Neural progenitor cell (in vitro differentiated cells): Measurements from ENCODE around the gene FRMD8.

Experiments
- EZH2 ChIP-seq: fragments of 200-600 bp; sonication (generic); IDR thresholded peaks from 2 replicates; pipeline ENCODE4 v1.6.1; 2017; ENCODE audit warnings: antibody characterized with exemption, mild to moderate bottlenecking, moderate library complexity
- EZH2phosphoT487 ChIP-seq: fragments of 200-600 bp; sonication (generic); IDR thresholded peaks from 2 replicates; pipeline ENCODE4 v1.6.1; 2017; ENCODE audit warnings: antibody characterized with exemption
- TF ChIP-seq, protein P1 (sequence below): fragments of 200-600 bp; sonication (generic); IDR thresholded peaks from 2 replicates; pipeline ENCODE4 v1.5.1; 2017; ENCODE audit warnings: antibody characterized with exemption, mild to moderate bottlenecking

DNA sequence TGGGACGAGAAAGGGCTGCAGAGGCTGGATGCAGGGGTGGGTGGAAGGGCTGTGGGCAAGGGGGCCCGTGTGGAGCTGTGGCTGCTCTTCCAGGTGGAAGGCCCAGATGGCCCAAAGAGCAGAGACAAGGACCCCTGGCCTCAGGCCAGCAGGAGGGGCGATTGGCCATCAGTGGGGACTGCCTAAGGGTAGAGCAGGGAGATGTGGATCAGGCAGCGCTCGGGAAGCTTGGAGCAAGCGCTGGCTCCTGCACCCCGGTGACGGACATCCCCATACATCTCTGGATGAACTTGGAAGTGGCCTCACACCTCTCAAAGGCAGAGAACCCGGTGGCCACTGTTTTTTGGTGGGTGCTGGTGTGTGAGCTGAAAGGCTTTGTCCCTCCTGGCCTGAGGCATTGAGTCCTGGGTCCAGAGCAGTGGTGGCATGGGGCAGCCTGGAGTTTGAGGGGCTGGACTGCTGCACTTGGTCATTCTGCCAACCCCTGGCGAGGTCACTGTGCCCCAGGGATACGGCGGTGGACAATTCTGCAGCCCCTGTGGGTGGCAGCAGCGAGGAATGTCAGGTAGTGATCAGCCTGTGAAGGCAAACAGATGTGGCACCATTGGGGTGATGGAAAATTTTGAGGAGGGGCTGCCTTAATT lies 5.9 kb downstream of the FRMD8 start:
- TF ChIP-seq, protein P1, sequence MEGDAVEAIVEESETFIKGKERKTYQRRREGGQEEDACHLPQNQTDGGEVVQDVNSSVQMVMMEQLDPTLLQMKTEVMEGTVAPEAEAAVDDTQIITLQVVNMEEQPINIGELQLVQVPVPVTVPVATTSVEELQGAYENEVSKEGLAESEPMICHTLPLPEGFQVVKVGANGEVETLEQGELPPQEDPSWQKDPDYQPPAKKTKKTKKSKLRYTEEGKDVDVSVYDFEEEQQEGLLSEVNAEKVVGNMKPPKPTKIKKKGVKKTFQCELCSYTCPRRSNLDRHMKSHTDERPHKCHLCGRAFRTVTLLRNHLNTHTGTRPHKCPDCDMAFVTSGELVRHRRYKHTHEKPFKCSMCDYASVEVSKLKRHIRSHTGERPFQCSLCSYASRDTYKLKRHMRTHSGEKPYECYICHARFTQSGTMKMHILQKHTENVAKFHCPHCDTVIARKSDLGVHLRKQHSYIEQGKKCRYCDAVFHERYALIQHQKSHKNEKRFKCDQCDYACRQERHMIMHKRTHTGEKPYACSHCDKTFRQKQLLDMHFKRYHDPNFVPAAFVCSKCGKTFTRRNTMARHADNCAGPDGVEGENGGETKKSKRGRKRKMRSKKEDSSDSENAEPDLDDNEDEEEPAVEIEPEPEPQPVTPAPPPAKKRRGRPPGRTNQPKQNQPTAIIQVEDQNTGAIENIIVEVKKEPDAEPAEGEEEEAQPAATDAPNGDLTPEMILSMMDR = no peak
- TF ChIP-seq EZH2phosphoT487 = no peak
- TF ChIP-seq EZH2 = no peak
